GM23248 (cell line): ENCODE measurements around the gene MANBA.

Source experiments
- EZH2 ChIP-seq: fragments of 200-600 bp; sonication (generic); IDR thresholded peaks from 2 replicates; pipeline ENCODE4 v1.6.1; 2018; ENCODE audit warnings: antibody characterized with exemption, mild to moderate bottlenecking; ENCODE audit not compliant: insufficient read depth, poor library complexity, severe bottlenecking
- EZH2phosphoT487 ChIP-seq: fragments of 200-600 bp; sonication (generic); IDR thresholded peaks from 2 replicates; pipeline ENCODE4 v1.6.1; 2018; ENCODE audit warnings: antibody characterized with exemption, moderate library complexity, mild to moderate bottlenecking, low read depth; ENCODE audit not compliant: insufficient read depth

DNA sequence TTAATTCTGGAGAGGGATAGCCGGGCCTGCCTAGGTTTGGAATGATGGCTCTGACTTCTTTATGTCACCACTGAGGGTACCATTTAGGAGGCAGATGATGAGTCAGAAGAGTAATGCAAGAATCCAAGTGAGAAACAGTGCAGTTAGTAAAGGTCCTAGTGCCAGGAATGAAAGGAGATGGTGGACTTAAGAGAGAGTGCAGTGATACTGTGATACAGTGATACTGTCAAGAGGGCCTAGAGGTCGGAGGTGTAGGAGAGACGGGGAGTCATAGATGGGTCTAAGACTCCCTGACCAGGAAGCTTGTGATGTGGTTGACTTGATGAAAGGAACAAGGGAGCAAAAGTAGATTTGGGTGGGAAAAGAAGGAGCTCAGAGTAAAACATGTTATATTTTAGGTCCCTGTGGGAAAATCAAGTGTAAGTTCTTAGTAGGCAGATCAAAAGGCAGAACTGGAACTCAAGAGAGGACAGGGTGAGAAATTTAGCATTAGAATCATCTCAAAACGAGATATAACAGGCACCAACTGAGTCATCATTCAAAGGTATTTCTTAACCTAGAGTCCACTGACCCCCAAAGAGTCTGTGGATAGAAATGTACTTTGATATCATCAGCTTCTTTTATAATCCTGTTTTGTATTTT, 174.6 kb downstream of the MANBA start:
- TF ChIP-seq EZH2 (no peak), EZH2phosphoT487 (no peak)
